ENCODE data around the gene APBB1. TPM values are rescaled to one million over a fixed set of nuclear protein-coding genes. Genes with fewer than 3 reads are reported as not detected.

The APBB1 gene
- total RNA-seq, 2 donors from 2014 or later: 51.5 to 51.6 TPM

DNA sequence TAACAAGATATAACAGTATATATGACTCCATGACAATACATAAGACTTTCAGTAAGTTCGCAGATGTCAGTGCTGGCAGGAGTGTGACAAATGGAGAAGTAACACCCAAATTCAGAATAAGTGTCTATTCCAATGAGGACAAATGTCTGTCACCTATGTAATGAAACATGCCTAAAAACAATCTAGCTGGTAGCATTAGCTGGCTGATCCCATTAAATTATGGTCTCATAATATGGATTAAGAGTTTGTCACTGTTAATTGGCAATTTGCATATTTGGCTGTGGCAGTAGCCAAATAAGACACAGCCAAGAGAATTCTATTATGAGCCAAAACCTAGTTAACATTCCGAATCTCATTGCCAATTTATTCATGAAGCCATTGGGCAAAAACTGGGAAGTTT lies 68.4 kb downstream of the APBB1 start:
- Histone ChIP-seq H3K9me3 (ENCODE audit: control insufficient read depth, low read length) (no peaks in the 10 kb centered on the region), H3K27me3 (ENCODE audit: control insufficient read depth, insufficient read depth, low read length, poor library complexity, severe bottlenecking) (no peaks in the 10 kb centered on the region), H3K4me1 (ENCODE audit: control insufficient read depth, insufficient read depth, low read length) (peaks cover 6% of the 10 kb centered on the region), H3K36me3 (ENCODE audit: control insufficient read depth, insufficient read depth, low read length) (no peaks in the 10 kb centered on the region), H3K9ac (ENCODE audit: extremely low read depth, low read length, poor library complexity, severe bottlenecking) (no peak overlapping the region), H3K27ac (ENCODE audit: low read depth, low read length) (no peak overlapping the region), H3K4me3 (ENCODE audit: low read length) (no peak overlapping the region)
- Mint-ChIP-seq H3K27ac (no peak overlapping the region), H3K36me3 (ENCODE audit: low read depth) (peaks cover 2% of the 10 kb centered on the region), H3K9me3 (peaks cover 4% of the 10 kb centered on the region), H3K4me1 (peaks cover 25% of the 10 kb centered on the region), H3K27me3 (ENCODE audit: insufficient read depth) (no peaks in the 10 kb centered on the region), H3K4me3 (no peak overlapping the region)
- no peak for DNase-seq
- WGBS, 2 experiments (ENCODE audit: insufficient coverage in 1 of 2, insufficient read length in 1 of 2): 88 to 100% methylated on average over 1 to 2 of the region's 2 CpGs
- no peak for TF ChIP-seq CTCF (conservative IDR thresholded peaks at IDR 0.05)

DNA sequence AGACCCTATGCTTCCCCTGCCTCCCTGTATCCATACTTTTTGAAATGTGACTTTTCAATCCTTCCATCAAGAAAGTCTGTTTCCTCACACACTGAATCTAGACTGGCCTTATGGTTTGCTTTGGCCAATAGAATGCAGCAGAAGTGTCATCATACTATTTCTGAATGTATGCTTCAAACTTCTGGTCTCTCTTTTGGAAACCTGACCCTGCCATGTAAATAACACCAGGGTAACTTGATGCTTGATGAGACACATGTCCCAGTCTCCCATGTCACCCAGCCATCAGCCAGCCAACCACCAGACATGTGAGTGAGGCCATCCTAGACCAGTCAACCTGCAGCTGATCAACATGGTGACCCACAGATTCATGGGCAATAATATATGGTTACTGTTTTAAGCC lies 68.9 kb downstream of the APBB1 start:
- TF ChIP-seq CTCF (conservative IDR thresholded peaks at IDR 0.05): no peak
- H3K9ac ChIP-seq (ENCODE audit: extremely low read depth, low read length, poor library complexity, severe bottlenecking): no peak overlapping the region
- no peaks in the 10 kb centered on the region for H3K36me3 ChIP-seq (ENCODE audit: control insufficient read depth, insufficient read depth, low read length)
- H3K4me3 ChIP-seq (ENCODE audit: low read length): no peak overlapping the region
- peaks cover 22% of the 10 kb centered on the region for H3K4me1 Mint-ChIP-seq
- H3K4me1 ChIP-seq (ENCODE audit: control insufficient read depth, insufficient read depth, low read length): peaks cover 6% of the 10 kb centered on the region
- no peak overlapping the region for H3K27ac Mint-ChIP-seq
- H3K9me3 ChIP-seq (ENCODE audit: control insufficient read depth, low read length): no peaks in the 10 kb centered on the region
- H3K27me3 ChIP-seq (ENCODE audit: control insufficient read depth, insufficient read depth, low read length, poor library complexity, severe bottlenecking): no peaks in the 10 kb centered on the region
- peaks cover 4% of the 10 kb centered on the region for H3K9me3 Mint-ChIP-seq
- H3K27ac ChIP-seq (ENCODE audit: low read depth, low read length): no peak overlapping the region
- no peak for DNase-seq
- H3K36me3 Mint-ChIP-seq (ENCODE audit: low read depth): peaks cover 2% of the 10 kb centered on the region
- no peak overlapping the region for H3K4me3 Mint-ChIP-seq
- no peaks in the 10 kb centered on the region for H3K27me3 Mint-ChIP-seq (ENCODE audit: insufficient read depth)

GRCh38 chr11:6345366-6345765 lies 73.5 kb downstream of the APBB1 start:
- Histone ChIP-seq H3K27ac (ENCODE audit: low read depth, low read length) (no peak overlapping the region), H3K36me3 (ENCODE audit: control insufficient read depth, insufficient read depth, low read length) (no peaks in the 10 kb centered on the region), H3K9me3 (ENCODE audit: control insufficient read depth, low read length) (no peaks in the 10 kb centered on the region), H3K4me3 (ENCODE audit: low read length) (no peak overlapping the region), H3K9ac (ENCODE audit: extremely low read depth, low read length, poor library complexity, severe bottlenecking) (no peak overlapping the region), H3K27me3 (ENCODE audit: control insufficient read depth, insufficient read depth, low read length, poor library complexity, severe bottlenecking) (no peaks in the 10 kb centered on the region), H3K4me1 (ENCODE audit: control insufficient read depth, insufficient read depth, low read length) (no peaks in the 10 kb centered on the region)
- WGBS, 2 experiments (ENCODE audit: insufficient coverage in 1 of 2, insufficient read length in 1 of 2): 97% methylated on average over 1 of the region's 1 CpG; no CpG with 5 or more reads in 1 of the 2 experiments
- H3K27me3 Mint-ChIP-seq (ENCODE audit: insufficient read depth): no peaks in the 10 kb centered on the region
- H3K36me3 Mint-ChIP-seq (ENCODE audit: low read depth): peaks cover 2% of the 10 kb centered on the region
- no peak for DNase-seq
- H3K27ac Mint-ChIP-seq: no peak overlapping the region
- peaks cover 4% of the 10 kb centered on the region for H3K9me3 Mint-ChIP-seq
- TF ChIP-seq CTCF (conservative IDR thresholded peaks at IDR 0.05): no peak
- H3K4me1 Mint-ChIP-seq: no peaks in the 10 kb centered on the region
- H3K4me3 Mint-ChIP-seq: no peak overlapping the region

Other genes starting within 250 kb of the APBB1 start
- gene OR52B2, start 248.8 kb downstream of the APBB1 start, total RNA-seq: not detected
- gene OR52W1, start 219.9 kb downstream of the APBB1 start, total RNA-seq: not detected
- gene C11orf42, start 213.5 kb downstream of the APBB1 start, total RNA-seq: not detected
- gene FHIP1B, start 184.5 kb downstream of the APBB1 start, total RNA-seq: 10 to 100 TPM; 45.3 to 50.6 TPM
- 1 to 10 TPM; 1.7 to 4.3 TPM for gene CNGA4, start 180.0 kb downstream of the APBB1 start, total RNA-seq
- gene CCKBR, start 159.3 kb downstream of the APBB1 start, total RNA-seq: 100 to 1,000 TPM; 433 to 467 TPM
- gene CAVIN3, start 98.6 kb downstream of the APBB1 start, total RNA-seq: 10 to 100 TPM; 42.2 to 70.2 TPM
- 10 to 100 TPM in 1 of 2 donors, 1 to 10 TPM in 1; 9.4 to 28.7 TPM for gene SMPD1, start 28.6 kb downstream of the APBB1 start, total RNA-seq
- 1 to 10 TPM; 3.9 to 6.0 TPM for gene HPX, start 21.9 kb upstream of the APBB1 start, total RNA-seq
- 10 to 100 TPM; 13.0 to 18.0 TPM for gene TRIM3, start 54.8 kb upstream of the APBB1 start, total RNA-seq
- gene ARFIP2, start 62.2 kb upstream of the APBB1 start, total RNA-seq: 10 to 100 TPM; 56.5 to 56.8 TPM
- 10 to 100 TPM; 29.6 to 30.5 TPM for gene TIMM10B, start 62.4 kb upstream of the APBB1 start, total RNA-seq
- gene DNHD1, start 78.2 kb upstream of the APBB1 start, total RNA-seq: 10 to 100 TPM; 11.0 to 12.2 TPM
- gene RRP8, start 184.5 kb upstream of the APBB1 start, total RNA-seq: 10 to 100 TPM; 11.0 to 12.8 TPM
- 100 to 1,000 TPM; 125 to 136 TPM for gene ILK, start 184.7 kb upstream of the APBB1 start, total RNA-seq
- gene TAF10, start 193.1 kb upstream of the APBB1 start, total RNA-seq: 100 to 1,000 TPM; 168 to 202 TPM
- gene TPP1, start 200.3 kb upstream of the APBB1 start, total RNA-seq: 10 to 100 TPM; 68.3 to 71.0 TPM
- 10 to 100 TPM; 13.7 to 14.3 TPM for gene DCHS1, start 236.7 kb upstream of the APBB1 start, total RNA-seq

Data from endodermal cell (in vitro differentiated cells).